GM19438 (cell line): Measurements from ENCODE around the gene FOXP4.

ENCODE experiments used
- ATAC-seq: cut with Tn5 transposase; IDR thresholded peaks from one replicate; pipeline ENCODE4 v1.9.1; 2021; ENCODE audit warnings: low read depth; ENCODE audit not compliant: unreplicated experiment

Gene FOXP4

DNA sequence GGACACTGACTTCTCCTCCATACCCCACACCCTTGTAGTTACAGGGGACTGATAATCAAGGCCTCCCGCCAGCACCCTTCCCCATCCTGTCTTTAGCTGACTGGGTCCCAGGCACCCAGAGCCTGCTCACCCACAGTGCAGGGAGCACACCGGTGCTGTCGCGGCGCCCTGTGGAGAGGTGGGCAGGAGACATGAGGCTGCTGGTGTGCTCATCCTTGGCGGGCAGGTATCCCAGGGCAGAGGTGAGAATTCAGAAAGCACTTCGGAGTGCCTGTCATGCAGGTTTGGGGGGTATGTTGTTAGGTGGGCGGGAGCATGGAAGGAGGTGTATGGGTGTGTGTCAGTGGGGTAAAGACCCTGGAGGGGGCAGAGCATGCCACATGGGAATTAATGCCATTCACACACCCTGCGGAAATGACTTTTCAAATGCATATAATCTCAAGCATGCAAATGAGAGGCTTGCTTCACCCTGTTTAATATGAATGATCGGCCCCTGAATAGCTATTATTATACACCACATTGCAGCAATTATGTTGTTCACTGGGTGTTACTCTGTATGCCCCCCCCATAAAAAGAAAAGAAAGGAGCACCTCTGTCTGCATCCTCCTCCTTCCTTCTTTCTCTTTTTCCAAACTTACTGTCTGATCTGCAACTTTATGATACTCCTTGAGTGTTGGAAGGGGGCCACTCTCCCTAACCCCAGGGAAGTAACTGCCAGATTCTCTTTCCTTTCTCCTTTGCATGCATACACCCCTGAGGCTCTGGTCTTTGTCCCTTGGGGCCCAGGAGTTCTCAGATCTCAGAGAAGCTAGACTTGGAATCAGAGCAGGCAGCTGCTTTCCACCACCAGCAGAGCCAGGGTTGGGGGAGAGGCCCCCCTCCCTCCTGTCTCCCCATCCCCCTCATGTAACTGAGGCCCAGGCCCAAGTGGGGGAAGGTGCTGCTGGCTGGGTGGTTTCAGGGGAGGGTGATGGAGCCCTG, 16.0 kb downstream of the FOXP4 start:
- ATAC-seq, result no peak

DNA sequence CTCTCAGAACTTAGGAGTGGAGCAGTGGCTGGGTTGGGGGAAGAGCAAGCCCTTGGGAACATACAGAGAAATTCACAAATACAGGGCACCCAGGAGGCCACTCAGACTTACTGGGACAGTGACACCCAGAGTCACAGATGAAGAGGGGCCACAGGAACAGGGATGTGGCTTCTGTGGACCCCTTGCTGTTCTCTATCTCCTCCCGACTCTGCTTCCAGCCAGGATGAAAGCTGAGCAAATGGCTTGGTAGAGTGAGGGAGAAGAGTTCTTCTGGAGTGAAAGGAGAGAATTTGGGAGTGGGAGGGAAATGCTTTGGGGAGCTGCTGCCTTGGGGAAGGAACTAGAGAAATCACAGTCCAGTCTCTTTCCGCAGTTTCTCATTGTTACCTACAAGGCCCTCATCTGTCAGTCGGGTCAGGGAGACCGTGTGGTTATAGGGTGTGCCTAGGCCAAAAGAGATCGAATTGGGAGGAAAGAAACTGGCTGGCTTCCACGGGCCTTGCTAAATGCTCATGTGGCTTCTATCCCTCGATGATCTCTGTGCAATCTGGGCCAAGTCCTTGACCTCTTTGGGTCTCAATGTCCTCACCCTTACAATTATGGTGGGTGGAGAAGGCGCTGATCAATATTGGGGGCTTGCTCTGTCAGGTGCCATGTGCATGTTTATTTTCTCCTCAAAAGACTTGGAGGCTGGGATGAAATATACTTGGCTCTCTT, 17.0 kb downstream of the FOXP4 start:
- no peak for ATAC-seq

DNA sequence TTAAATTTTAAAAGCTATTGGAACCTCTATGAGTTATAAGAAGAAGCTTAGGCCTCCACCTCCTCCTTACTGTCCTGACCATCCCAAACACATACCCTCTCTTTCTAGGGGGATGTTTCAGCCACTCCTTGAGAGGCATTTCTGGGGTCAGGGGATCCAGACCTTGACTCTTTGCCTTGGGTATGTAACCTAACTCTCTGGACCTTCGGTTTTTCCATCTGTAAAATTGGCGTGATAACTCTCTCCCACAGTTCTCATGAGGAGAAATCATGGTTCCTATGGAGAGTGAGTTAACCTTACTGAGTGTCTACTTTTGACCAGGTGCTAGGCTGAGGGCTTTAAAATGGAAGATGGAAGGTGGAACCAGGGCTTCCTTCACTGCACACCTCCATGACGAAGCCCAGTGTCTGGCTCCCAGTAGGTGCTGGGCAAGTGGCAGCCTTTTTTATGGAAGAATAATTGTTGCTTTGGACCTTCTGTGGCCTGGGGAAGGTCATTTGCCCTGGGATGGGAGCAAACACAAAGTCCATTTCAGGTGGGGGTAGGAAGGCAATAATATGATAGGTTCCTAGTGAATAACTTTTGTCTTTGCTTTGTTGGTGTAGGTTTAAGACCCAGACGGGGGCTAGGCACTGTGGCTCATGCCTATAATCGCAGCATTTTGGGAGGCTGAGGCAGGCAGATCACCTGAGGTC, 18.4 kb downstream of the FOXP4 start:
- no peak for ATAC-seq

DNA sequence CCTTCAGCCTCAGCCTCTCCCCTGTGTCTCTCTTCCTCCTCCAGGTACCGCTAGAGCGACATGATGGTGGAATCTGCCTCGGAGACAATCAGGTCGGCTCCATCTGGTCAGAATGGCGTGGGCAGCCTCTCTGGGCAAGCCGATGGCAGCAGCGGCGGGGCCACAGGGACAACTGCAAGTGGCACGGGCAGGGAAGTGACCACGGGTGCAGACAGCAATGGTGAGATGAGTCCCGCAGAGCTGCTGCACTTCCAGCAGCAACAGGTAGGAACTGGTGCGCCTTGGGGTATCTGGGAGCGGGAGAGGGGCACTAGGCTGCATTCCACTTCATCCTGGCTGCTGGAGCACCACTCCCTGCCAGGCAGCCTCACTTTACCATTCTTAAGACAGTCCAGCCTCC, 19.5 kb downstream of the FOXP4 start:
- no peak for ATAC-seq

DNA sequence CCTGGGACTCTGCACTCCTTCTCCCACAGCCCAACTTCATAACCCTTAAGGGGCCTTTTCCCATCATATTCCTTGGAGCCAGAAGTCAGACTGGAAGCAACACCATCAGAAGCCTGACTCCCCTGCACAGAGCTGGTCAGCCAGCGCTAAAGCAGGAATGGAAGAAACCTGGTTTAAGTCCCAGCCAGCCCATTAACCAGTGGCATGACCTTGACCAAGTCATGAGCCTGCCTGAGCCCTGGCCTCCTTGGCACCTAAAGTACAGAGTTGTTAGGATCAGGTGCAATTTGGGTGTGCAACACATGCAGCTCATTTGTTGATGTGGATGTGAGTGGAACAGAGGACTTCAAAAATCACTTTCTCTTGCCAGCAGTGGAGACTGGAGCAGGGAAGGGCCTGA, 20.8 kb downstream of the FOXP4 start:
- no peak for ATAC-seq

DNA sequence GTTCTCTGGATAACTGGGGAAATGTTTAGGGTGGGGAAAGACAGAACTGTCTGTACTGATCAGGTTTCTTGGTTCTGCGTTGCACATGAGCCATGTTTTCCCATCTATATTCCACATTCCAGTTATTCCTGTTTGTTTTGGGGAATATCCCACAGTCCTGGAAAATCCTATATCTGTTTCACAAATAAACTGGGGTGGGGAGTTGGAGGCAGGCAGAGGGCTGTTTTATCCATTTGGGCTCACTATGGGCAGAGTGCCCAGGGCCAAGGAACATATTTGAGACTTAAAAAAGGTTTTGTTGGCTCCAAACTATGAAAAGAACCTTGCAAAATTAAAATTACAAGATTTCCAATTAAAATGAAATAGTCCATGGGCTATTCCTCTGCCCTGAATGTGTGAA, 21.5 kb downstream of the FOXP4 start:
- no peak for ATAC-seq

DNA sequence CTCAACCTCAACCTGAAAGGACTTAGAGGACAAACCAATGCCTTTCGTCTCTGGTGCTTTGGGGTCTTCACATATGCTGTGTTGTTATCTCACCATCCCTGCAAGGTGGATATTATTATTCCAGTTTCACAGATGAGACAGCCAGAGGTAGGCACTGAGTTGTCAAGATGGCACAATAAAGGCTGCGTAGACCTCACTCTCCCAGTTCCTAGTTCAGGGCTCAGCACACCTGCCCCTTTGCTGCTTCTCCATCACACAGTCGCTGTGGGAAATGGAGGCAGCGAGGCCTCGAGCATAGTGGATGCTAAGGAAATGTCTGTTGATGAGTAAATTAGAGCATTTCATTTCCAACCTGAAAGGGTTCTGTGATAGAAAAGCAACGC, 22.0 kb downstream of the FOXP4 start:
- ATAC-seq, result no peak

DNA sequence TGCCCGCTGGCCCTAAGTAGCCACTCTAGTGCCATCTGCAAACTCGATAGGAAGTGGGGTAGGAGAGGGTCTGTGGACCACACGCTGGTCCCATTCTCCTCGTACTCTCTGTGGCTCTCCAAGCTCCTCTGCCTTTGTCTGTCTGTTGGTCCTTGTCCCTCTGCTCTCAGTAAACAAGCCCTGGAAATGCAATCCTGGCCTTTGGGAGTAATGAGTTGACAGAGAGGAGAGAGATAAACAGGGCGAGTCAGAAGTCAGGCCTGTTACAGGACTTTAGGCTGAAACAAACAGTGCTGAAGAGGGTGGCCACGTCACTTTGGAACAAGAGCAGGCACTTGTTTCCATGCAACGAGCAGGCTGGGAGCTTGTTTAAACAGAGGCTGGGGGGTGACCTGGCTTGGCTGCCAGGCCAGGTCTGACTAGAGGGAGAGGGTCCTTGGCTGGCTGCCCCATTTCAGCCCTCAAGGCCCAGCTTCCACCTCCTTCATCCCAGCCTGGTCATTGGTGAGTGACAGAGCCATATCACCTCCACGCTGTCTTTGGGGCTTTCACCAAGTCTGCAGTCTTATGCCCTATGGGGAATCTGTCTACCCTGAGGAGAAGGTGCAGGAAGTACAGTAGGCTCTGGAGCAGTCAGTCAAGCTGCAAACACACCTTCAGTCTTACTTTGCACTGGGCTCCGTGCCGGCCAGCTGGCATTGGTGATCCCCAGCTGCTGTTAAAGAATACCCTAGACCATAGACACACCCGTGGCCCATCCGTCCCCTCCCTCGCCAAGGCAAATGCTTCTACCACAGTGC, 22.6 kb downstream of the FOXP4 start:
- ATAC-seq, result no peak

DNA sequence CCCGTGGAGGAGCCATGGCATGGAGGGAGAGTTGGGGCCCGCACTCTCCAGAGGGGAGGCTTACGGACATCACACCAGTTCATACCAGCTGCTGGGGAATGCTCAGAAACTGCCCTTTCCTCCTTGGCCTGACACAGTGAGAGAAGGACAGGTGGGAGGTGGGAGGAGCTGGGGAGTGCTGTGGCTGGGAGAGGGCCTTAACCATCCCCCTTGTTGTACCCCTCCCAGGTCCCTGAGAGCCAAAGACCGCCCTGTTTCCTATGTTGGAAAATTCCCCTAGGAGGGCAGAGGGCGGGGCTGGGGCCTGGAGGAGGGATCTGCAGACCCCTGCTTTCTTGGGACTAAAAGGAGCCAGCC, 24.1 kb downstream of the FOXP4 start:
- ATAC-seq, result no peak

DNA sequence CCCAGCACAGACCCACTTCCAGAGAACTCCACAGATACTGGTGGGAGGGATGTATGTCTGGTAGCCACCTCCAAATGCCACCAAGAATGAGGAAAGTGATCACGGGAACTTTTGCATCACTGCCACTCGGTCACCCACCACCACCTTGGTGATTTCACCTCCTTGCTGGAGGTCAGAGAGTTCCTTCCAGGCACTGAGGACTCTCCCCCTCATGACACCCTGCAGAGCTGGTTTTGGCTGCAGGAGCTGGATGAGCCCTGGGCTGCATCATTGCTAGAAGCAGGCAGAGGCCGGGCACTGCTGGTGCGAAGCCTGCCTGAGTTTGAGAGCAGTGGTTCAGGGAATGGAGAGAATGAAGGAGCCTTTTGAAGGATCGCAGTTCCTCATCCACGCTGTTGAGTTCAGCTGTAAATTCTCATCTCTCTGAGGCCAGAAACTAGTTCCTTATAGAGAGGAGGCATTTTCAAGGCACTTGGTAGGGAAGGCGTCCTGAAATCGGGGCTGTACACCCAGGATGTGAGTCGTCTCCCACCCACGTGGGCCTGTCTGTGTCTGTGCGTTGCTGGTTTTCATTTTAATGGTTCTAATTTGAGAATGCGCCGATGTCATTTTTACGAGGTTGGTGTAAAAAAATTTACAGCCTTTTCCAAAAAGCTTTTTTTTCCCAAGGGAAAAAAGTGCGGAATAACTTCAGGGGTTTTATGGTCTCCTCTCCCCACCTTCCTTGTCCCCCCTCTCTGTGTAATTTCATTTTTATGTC, 25.0 kb downstream of the FOXP4 start:
- ATAC-seq, result no peak

DNA sequence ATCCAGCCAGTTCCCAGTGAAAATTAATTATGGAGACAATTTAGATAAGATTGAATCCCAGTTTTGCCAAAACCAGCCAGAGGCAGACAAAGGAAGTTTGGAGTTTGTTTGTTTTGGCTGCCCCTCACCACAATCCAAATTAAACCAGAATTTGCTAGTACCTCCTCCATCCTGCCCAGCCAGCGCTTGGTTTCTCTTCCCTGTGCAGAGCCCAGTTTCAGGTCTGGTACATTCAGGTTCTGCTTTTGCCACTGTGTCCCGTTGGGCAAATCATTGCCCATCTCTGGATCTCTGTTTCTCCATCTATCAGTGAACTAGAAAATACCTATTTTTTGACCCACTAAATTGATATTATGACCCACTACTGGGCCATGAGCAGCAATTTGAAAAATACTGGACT, 26.4 kb downstream of the FOXP4 start:
- no peak for ATAC-seq

DNA sequence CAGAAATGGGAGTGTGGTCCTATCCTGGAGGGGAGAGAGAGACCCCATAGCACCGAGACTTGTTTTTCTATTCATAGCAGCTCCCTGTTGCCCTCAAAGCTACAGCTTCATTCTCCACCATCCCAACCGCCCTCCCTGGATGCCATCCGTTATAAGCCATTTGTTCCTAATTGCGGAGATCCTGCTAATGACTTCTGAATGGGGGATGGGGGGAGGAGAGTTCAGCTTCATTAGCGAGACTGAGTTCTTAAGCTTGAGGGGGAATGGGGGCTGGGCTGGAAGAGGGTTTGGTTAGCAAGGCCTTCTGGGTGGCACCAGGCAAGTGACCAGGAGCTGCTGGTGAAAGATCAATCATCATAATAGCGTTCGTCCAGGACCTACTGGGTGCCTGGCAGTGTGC, 27.1 kb downstream of the FOXP4 start:
- no peak for ATAC-seq

DNA sequence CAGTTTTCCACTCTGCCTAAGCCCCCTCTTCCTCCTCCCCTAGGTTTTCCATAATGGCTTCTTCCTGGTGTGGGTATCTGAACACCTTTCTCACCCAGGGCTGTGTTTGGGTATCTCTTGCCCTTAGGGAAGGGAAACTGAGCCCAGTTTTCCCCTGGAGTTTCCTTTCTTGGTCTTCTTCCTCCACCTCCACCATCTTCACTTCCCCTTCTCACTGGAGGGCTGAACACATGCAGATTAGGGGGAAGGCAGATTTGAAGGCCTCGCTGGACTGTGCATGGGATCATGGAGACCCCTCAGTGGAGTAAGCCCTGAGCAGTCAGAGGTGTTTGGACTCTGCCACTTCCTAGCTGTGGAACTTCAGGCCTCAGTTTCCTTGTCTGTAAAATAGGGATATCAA, 27.8 kb downstream of the FOXP4 start:
- no peak for ATAC-seq

DNA sequence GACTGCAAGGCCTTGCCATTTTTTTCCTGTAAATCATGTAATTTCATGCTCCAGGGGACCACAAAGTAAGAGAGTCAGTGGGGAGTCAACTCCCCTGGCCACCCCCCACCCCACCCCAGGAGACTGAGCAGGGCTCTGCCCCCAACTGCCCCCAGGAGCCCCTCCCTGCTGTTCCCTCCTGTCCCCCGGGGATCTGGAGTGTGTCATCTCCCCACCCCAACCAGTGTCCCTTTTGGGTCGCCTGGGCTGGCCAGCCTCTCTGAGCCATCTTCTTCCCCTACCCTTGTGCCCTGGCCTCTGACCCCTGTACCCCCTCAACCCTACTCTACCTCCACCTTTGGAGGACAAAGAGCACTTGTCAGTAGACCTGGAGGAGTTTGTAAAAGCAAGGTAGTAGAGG, 29.4 kb downstream of the FOXP4 start:
- ATAC-seq, result no peak

DNA sequence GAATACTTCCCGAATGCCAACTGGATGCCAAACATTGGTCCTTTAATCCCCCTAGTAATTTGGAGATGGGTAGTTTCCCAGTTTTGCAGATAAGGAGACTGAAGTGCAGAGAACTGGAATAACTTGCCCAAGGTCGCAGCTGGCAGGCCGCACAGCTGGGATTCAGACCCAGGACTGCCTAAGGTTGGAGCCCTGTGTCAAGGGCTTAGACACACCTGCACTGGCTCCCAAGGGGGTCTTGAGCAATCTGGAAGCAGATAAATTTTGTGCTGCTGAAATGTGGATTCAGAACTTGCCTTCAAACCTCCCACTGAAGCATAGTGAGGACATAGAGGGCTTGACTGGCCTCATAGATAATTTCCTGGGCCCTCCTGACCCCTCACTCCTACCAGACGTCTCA, 30.5 kb downstream of the FOXP4 start:
- ATAC-seq, result no peak

DNA sequence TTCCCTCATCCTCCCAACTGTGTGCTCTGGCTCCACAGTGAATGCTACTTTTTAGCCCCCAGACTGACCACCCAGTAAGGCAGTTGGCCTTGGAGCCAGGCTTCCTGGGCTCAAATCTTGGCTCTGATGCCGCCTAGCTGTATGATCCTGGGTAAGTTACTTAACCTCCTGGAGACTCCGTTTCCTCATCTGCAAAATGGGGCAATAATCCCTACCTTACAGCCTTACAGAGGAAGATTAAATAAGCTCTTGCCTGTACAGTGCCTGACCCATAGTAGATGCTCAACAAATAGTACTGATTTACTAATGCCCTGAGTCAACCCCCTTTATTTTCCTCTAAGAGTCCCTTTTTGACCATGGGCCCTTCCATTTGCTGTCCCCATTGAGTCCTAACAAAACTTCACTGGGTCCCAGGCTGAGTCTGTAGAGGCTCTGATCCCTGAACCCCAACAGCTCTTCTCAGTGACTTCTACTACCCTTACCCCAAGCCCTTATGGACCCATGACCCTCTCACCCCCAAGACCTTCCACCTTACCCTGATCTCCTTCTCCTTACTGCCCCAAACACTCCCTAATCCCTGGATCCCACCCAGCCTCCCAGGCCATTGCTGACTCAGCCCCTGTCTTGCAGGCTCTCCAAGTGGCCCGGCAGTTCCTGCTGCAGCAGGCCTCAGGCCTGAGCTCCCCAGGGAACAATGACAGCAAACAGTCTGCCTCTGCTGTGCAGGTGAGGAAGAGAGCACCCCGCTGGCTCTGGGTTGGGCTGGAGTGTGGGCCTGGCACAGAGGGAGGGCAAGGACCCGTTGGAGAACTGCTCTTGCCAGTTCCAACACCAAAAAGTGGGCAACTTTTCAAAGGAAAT, 31.4 kb downstream of the FOXP4 start:
- no peak for ATAC-seq

DNA sequence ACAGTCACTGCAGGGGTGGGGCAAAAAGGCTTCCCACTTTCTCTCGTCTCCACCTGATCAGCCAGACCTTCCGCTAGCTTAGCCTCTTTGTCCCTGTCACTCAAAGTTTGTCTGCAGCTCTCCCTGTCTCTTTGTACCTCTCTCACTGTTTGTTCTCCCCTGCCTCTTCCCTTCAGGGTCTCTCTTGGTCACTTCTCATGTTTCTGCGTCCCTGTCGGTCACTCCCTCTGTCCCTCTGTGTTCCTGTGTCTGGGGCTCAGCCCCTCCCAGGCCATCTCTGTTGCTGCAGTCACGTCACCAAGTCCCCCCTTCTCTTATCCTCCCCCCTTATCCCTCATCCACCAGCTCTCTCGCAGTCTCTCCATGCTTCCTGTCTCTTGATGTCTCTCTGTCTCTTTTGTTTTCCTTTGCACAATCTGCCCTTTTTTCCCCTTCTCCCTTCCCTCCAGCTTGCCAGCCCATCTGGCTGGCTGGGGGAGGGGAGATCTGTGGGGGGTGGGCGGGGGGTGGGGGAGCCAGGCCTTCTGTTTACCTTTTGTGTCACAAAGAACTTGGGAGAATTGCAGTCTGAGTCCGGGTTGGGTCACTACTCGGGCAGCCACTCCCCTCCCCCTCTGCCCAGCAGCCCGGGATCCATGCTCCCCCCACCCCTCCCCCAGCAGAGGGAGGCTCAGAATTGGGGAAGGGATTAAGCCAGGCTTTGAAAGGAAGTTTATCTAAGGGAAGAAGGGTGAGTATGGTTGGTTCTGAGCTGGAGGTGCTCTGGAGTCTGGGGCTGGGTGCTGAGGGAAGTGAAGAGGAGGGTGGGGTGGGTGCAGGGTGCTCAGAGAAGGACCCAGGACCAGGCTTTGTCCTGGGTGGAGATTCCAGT, 32.3 kb downstream of the FOXP4 start:
- ATAC-seq, result no peak

DNA sequence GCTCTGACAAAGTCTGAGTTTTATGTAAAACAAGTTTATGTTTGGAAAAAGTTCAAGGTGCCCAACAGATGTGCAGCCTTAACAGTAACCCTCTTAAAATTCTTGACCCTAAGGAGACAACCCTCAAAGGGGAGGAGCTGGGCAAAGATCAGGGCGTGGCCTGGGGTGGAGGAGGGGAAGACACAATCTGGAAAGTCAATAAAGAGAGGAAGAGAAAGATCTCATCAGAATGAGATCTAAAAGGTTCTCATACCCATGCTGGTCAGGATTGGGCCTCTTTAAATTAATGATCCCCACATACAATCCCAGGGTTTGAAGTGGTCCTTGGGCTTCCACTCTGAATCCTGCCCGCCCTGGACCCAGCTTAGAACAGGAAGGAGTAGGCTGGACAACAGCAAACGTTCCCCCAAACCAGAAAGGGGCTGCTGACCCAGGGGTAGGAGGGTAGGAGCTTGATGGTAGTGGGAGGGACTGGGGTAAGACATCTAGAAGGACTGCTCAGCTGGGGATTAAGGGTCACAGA, 33.0 kb downstream of the FOXP4 start:
- ATAC-seq, result no peak
